GM12878 (cell line): ENCODE results near the gene AIFM1. TPM values are rescaled to one million over a fixed set of nuclear protein-coding genes. Genes with fewer than 3 reads are reported as not detected.

Experiments
- ATAC-seq: fragments of 200-7000 bp; cut with Tn5 transposase; 3 replicates; pipeline ENCODE4 v1.9.1; 2020; ENCODE audit warnings: mild to moderate bottlenecking, moderate library complexity
- BruUV-seq: library from RNA; stranded (reverse); fragments of 400-500 nt; replicated peaks from 2 replicates; lab custom pipeline; 2021; lab: Mats Ljungman, UMichigan
- CTCF ChIA-PET: fragments of 300-600 bp; sonication (Branson Sonifier 250); formaldehyde crosslinking; extraction: SDS; loops from one replicate; lab custom pipeline; 2021; ENCODE audit warnings: inconsistent platforms; lab: Yijun Ruan, JAX
- POLR2A ChIA-PET: fragments of 350-600 bp; formaldehyde crosslinking; extraction: SDS; loops from one replicate; lab custom pipeline; 2021; ENCODE audit warnings: inconsistent platforms; lab: Charles Lee
- RAD21 ChIA-PET: fragments of 300-600 bp; sonication (Branson Sonifier 250); formaldehyde crosslinking; loops from one replicate; lab custom pipeline; 2023; ENCODE audit warnings: antibody characterized with exemption; ENCODE audit not compliant: unreplicated experiment; lab: Charles Lee
- SMC1A ChIA-PET: fragments of 300-600 bp; sonication (Branson Sonifier 250); formaldehyde crosslinking; loops from one replicate; lab custom pipeline; 2023; ENCODE audit not compliant: unreplicated experiment, uncharacterized antibody; lab: Charles Lee
- DNase-seq: peaks from one replicate; pipeline ENCODE4 v3.0.0-alpha.2; 2011; ENCODE audit warnings: low read depth, low spot score
- FAIRE-seq: peaks from 3 replicates; lab custom pipeline; 2011; peaks lifted over from hg19 to GRCh38; lab: Jason Lieb, UNC
- H2AFZ ChIP-seq: 2 replicates; pipeline ENCODE4 v1.6.0; 2011; ENCODE audit warnings: low read depth, low read length, control low read depth; ENCODE audit not compliant: control insufficient read depth
- H3K27ac ChIP-seq: 2 replicates; pipeline ENCODE4 v1.5.1; 2011; ENCODE audit warnings: control low read depth; ENCODE audit not compliant: control insufficient read depth, insufficient read depth
- H3K27me3 ChIP-seq, 2 experiments: replicated peaks in 1 of 2; 2 replicates each; pipeline versions ENCODE4 v1.6.0 to v1.6.1; 2011; ENCODE audit warnings: low read length in 1 of 2; ENCODE audit not compliant: control insufficient read depth in 2 of 2, insufficient read depth in 2 of 2
- H3K36me3 ChIP-seq, 2 experiments: 2 replicates each; pipeline ENCODE4 v1.5.1; 2011; ENCODE audit warnings: low read length in 1 of 2; ENCODE audit not compliant: control insufficient read depth in 2 of 2, insufficient read depth in 2 of 2
- H3K4me1 ChIP-seq: 2 replicates; pipeline ENCODE4 v1.6.1; 2011; ENCODE audit warnings: mild to moderate bottlenecking, low read length, moderate library complexity, mixed read lengths; ENCODE audit not compliant: control insufficient read depth, insufficient read depth
- H3K4me2 ChIP-seq: 2 replicates; pipeline ENCODE4 v1.6.0; 2011; ENCODE audit warnings: control low read depth; ENCODE audit not compliant: control insufficient read depth, insufficient read depth
- H3K4me3 ChIP-seq: fragments of 200-600 bp; sonication (generic); 2 replicates; pipeline ENCODE4 v1.5.1; 2016
- H3K79me2 ChIP-seq: 2 replicates; pipeline ENCODE4 v1.6.0; 2011; ENCODE audit warnings: low read length; ENCODE audit not compliant: control insufficient read depth, insufficient read depth
- H3K9ac ChIP-seq: 2 replicates; pipeline ENCODE4 v1.8.0; 2011; ENCODE audit warnings: low read length, control low read depth, mixed read lengths; ENCODE audit not compliant: control insufficient read depth, insufficient read depth
- H3K9me3 ChIP-seq: replicated peaks from 3 replicates; pipeline ENCODE4 v1.5.1; 2011; ENCODE audit warnings: mild to moderate bottlenecking, low read length; ENCODE audit not compliant: control insufficient read depth, insufficient read depth
- H4K20me1 ChIP-seq: 2 replicates; pipeline ENCODE4 v1.6.0; 2011; ENCODE audit not compliant: control insufficient read depth, insufficient read depth
- HSF1 ChIP-seq: fragments of 150-350 bp; IDR thresholded peaks from 2 replicates; pipeline ENCODE4 v1.6.1; 2014; ENCODE audit warnings: mild to moderate bottlenecking, low read depth, low read length
- PAX8 ChIP-seq: fragments of 450-650 bp; IDR thresholded peaks from 2 replicates; pipeline ENCODE4 v1.6.1; 2017; ENCODE audit warnings: mild to moderate bottlenecking, moderate library complexity
- ZBED1 ChIP-seq: IDR thresholded peaks from 2 replicates; pipeline ENCODE4 v1.6.1; 2016; ENCODE audit warnings: borderline replicate concordance
- ZNF592 ChIP-seq: fragments of 450-650 bp; IDR thresholded peaks from 2 replicates; pipeline ENCODE4 v1.6.1; 2017; ENCODE audit warnings: mild to moderate bottlenecking, moderate library complexity
- ZNF622 ChIP-seq: fragments of 450-650 bp; IDR thresholded peaks from 2 replicates; pipeline ENCODE4 v1.6.1; 2017; ENCODE audit warnings: mild to moderate bottlenecking, inconsistent platforms
- WGBS: methylation state at CpG from one replicate; pipeline ENCODE4 v1.1.6; 2016; ENCODE audit warnings: low lambda C conversion rate; ENCODE audit not compliant: insufficient replicate concordance, insufficient coverage; ENCODE audit errors: missing lambda C conversion rate; 5-methylcytosine and 5-hydroxymethylcytosine counted together
- in situ Hi-C: fragments of 300-500 bp; cut with MboI; formaldehyde crosslinking; loops from 9 replicates; pipeline ENCODE4 v1.14.3; 2018; ENCODE audit warnings: mixed read lengths
- intact Hi-C: fragments of 100-400 bp; cut with micrococcal nuclease; formaldehyde crosslinking; loops from one replicate; pipeline ENCODE4 v1.14.2; 2022; ENCODE audit not compliant: unreplicated experiment
- polyA plus RNA-seq, 11 experiments: library from polyadenylated mRNA; depleted of rRNA in 4 of 11; unstranded in 6 of 11; stranded (reverse) in 5 of 11; fragments of >200 nt; fragmentation: Nextera tagmentation in 4 of 11; fragmentation: Illumina TruSeq in 1 of 11; extraction: Ambion mirVana in 4 of 11; extraction: Trizol in 1 of 11; gene quantifications; 1 replicate in 1 of 11; 2 replicates in 10 of 11; pipeline versions ENCODE4 v1.2.1 to v1.2.3, GENCODE V29; 2011 to 2016; ENCODE audit warnings: inconsistent platforms in 2 of 11, missing spikeins in 2 of 11, low read depth in 1 of 11
- total RNA-seq, 4 experiments: library from RNA; depleted of rRNA in 3 of 4; stranded (reverse); fragments of >200 nt in 3 of 4; fragmentation: Illumina TruSeq in 1 of 4; extraction: Trizol in 1 of 4; gene quantifications; 2 replicates each; pipeline versions ENCODE4 v1.2.1 to v1.2.3, GENCODE V29; 2013 to 2021

AIFM1 gene
- total and polyA plus RNA-seq, 10 of the 15 experiments (the other 5 are each of a cell fraction or from before 2014, with no cell fraction given): 44.2 to 121 (median 80.0) TPM

- H3K27me3 ChIP-seq: no peaks in the 10 kb centered on the region
- POLR2A ChIA-PET: interaction anchor here (0.8 kb wide), 1 partner anchor 15 kb away, joined by 3 read pairs; no protein-coding TSS in a partner anchor
- RAD21 ChIA-PET: no interaction called here
- H3K27ac ChIP-seq: no peak overlapping the region
- intact Hi-C loops (no loop called here), in situ Hi-C loops (no loop called here)
- no peak for FAIRE-seq
- SMC1A ChIA-PET: no interaction called here
- H4K20me1 ChIP-seq: no peaks in the 10 kb centered on the region; the same call in 1 of the 2 replicates
- peaks cover 0 to 3% of the 10 kb centered on the region in 2 experiments; a peak in 1 of 4 replicates for H3K36me3 ChIP-seq
- no peaks in the 10 kb centered on the region; the same call in 2 of the 3 replicates for H3K9me3 ChIP-seq
- BruUV-seq: no TSS peak
- H3K79me2 ChIP-seq: peaks cover 43% of the 10 kb centered on the region
- peaks cover 17% of the 10 kb centered on the region for H3K4me1 ChIP-seq
- CTCF ChIA-PET: no interaction called here
- no peak overlapping the region for H2AFZ ChIP-seq
- H3K9ac ChIP-seq: no peak overlapping the region
- no peak for TF ChIP-seq PAX8
- no peak for TF ChIP-seq ZNF622
- no peak for TF ChIP-seq ZNF592
- no peak for TF ChIP-seq HSF1
- TF ChIP-seq ZBED1: no peak
- ATAC-seq: no peak
- WGBS: 54% methylated on average over 2 of the region's 2 CpGs
- H3K4me3 ChIP-seq: no peak overlapping the region
- DNase-seq: no peak
- H3K4me2 ChIP-seq: no peak overlapping the region
Observed at GRCh38 chrX:130093271-130093670, 72.4 kb downstream of the AIFM1 start.
